Measurements from ENCODE around the gene NFS1.
"Not testable (repeated sequence)": the region's sequence is repeated elsewhere in the genome, so short reads cannot be mapped to it uniquely, and the experiment has no call there.

NFS1 gene

DNA sequence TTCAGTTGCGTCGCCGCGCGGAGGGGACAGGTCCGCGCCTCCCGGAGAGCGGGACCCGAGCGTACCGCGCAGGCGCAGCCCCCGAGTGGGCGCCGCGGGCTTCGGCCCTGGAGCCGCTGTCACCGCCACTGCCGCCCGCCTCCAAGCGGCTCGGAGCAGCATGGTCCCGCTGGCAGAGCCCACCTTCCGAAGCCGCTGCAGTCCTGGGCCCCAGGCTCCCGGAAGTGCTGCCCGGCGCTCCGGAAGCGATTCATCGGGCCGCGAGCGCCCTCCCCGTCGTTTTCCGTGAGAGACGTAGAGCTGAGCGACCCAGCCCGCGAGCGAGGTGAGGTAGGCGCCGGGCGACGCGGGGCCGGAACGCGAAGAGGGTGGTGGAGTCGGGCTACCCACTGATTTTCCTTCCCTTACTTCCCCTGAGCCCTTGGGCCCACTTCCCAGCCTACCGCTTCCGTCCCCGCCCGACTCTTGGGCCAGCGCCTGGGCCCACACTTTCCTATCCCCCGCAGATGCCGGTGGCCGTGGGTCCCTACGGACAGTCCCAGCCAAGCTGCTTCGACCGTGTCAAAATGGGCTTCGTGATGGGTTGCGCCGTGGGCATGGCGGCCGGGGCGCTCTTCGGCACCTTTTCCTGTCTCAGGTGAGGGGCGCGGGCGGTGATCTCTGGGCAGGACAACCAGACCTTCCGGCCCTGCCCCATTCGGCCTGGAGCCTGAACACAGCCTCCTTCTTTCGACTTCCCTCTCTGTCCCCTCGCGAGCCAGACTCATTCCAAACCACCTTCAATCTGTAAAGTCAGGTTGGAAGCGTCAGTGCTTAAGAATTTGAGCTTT, at the start of gene NFS1, which contains the start of gene ROMO1:
TSS of gene NFS1 (minus strand) at position 226 of the 830 bp plus-strand sequence. CDS start at position 162, 64 bp downstream.
TSS of gene ROMO1 (plus strand) at position 279 of the 830 bp plus-strand sequence. CDS start at position 507, 228 bp downstream.
- peak within 1 kb of the TSS; percentile 94 for H3K27ac ChIP-seq
- DNase-seq (ENCODE audit: low read depth, low spot score) = no peak

DNA sequence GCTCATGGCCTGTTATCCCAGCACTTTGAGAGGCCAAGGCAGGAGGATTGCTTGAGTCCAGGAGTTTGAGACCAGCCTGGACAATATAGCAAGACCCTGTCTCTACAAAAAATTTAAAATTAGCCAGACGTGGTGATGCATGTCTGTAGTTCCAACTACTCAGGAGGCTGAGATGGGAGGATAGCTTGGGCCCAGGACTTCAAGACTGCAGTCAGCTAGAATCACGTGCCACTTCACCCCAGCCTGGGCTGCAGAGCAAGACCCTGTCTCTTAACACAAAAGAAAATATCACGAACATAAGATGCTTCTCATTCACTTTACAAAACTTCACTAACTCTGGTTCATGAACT, 45.3 kb upstream of the NFS1 start:
- not testable (repeated sequence) for DNase-seq (ENCODE audit: low read depth, low spot score); H3K27ac ChIP-seq

DNA sequence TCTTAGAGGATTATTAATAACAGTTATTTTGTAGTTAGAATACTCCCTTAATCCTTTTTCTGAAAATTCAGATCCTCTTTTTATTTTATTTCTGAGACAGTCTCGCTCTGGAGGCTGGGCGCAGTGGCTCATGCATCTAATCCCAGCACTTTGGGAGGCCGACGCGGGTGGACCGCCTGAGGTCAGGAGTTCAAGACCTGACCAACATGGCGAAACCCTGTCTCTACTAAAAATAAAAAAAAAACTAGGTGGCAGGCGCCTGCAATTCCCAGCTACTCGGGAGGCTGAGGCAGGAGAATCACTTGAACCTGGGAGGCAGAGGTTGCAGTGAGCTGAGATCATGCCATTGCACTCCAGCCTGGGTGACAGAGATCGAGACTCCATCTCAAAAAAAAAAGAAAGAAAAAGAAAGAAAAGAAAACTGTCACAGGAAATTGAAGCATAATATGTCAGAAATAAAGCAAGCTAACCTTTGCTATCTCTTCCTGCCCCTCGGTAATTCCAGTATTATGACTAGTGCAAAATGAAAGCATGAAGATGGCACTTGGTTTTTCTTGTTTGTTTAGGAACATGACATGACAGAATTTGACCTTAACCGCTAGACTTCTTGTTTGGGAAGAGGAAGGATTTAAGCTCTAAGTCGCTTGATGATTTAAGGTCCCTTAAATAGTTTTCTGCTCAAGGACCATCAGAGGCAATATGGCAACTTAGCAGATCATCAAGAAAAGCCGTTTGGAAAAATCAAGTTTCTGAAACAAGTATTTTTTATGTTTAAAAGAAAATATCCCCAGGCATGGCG, 44.7 kb upstream of the NFS1 start:
- H3K27ac ChIP-seq = peak overlapping the region; percentile 96
- DNase-seq (ENCODE audit: low read depth, low spot score) = no peak

DNA sequence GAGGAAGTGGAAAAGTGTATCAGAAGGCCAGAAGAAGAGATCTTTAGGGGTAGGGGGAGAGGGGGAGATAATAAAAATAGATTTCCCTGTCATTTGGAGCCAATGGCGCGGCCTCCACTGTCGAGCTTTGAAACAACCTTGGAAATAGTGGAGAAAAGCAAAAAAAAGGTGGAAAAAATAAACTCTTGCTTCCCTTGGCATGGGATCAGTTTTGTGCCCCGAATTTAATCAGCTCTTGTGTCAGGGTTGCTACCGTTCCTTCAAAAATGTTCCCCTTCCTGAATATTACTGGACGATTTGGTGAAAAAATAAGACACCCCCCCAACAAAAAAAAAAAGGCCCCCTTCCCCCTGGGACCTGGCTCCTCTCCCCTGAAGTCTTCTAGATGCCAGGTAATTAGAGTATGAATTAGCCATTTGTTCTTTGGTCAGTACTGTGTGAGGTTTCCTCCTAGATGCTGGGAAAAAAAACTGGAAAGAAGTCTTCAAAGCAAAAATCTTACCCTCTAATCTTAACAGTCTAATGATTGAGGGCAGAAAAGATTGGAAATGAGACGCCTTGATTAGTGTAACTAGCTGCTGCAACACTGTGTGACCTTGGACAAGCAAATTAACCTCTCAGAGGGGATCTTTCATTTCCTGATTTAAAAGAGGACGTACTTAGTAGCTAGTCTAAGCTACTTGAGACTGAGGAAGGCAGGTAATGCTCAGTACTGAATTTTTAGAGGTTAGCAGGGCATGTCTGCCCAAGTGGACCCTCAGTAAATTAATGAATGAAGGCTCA, 43.8 kb upstream of the NFS1 start:
- peak overlapping the region; percentile 96 for H3K27ac ChIP-seq
- DNase-seq (ENCODE audit: low read depth, low spot score) = no peak

DNA sequence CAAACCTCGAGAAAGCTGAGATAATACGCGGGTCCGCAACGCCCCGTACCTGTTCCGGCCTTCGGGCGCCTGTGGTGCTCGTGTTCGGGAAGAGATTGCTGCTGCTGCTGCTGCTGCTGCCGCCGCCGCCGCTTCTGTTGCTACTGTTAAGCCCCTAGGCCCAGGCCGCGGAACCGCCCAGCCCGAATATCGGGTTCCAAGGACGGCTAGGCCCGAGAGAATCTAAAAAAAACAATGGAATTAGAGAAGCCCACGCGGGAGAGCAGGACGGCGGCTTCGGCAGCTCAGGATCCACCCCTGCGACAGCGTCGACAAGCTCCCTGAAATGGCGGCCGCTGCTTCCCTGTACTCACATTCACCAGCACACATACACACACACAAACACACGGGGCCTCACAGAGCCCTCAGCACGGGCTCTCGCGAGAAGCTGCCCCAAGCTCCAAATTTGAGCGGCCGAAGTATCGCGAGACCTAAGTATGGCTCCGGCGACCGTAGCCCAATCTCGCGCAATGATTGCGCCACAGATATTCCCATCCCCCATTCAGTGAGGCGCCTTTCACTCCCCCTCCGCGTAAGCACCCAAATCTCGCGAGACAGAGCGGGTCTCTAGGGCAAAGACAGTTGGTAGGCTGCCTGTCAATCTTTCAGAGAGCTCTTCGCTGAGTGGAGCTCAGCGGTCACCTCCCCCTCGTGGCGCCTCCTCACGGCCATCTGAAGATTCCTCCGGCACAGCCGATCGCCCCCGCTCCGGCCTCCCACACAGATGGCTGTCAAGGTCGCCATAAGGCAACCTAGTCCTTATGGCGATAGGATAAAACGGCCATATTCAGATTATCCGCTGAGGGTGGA, 43.0 kb upstream of the NFS1 start, which contains the start of gene RBM39:
TSS of gene RBM39 (minus strand) at position 369 of the 849 bp plus-strand sequence. CDS start 1,386 bp downstream, outside the sequence.
- H3K27ac ChIP-seq = peak within 1 kb of the TSS; percentile 96
- DNase-seq (ENCODE audit: low read depth, low spot score) = peak; percentile 99

DNA sequence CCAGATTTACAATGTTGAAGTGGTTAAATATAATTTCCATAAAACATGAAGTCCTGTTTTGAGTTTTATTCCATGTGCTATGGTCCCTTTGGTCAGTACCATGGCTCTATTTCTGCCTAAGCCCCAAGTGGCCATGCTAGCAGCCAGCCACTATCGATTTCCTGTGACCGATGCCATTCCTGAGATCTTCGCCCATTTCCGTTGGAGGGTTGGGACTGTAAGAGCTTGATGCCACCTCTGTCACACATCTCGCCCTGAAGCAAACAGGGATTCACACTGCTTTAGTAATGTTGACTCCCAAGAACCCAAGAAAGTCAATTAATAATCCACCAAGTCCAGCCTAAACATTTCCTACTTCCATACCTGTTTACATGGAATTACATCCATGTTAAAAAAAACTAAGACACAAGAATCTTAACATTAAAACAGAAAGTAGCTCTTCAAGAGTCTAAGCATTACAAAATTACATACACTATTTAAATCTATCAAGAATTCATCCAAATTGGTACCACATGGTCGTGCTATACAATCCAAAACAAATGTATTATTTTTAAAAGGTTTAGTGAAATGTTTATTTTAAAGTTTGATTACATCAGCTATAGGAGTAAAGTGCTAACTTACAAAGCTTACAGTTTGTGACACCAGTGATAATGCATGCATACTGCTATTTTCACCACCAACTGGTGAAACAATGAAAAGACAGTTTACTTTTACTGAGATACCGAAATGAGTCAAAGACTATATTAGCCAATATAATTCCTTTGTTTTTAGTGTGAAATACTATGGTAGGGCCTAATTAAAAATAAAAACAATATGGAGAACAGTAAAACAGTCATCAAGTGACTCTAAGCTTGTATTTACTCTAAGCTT, 40.4 kb upstream of the NFS1 start:
- DNase-seq (ENCODE audit: low read depth, low spot score) = no peak
- H3K27ac ChIP-seq = peak overlapping the region; percentile 96

DNA sequence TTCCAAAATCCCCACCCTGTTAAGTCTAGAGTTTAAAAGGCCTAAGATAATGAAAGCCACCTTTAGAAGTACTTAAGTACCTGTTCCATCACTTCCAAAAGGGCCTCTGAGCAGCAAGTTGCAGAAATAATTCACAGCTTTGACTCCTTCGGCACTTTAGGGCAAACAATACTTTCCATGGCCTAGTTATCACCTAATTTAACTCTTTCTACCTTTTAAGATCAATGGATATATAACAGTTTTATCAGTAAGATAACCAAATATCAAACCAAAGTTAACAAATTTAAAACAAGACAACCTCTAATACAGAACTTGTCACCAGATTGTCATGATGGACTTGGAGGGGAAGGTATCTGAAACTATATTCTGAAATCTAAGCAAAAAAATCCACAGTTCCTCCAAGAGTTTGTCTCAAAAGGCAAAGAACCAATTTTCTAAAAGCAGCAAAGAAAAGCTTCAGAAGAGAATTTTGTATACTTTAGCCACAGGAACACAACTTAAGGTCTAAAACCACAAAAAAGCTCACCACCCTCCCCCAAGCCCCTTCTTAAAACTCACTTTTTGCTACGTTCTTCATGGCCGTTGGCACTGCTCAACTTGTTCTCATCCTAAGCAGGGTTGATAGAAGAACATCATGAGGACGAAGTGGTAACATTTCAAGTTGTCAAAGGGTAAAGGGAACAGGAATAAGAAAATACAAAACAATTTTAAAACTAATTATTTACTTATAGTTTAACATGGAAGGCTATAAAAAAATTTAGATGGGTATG, 39.4 kb upstream of the NFS1 start:
- H3K27ac ChIP-seq = peak overlapping the region; percentile 96
- no peak for DNase-seq (ENCODE audit: low read depth, low spot score)

DNA sequence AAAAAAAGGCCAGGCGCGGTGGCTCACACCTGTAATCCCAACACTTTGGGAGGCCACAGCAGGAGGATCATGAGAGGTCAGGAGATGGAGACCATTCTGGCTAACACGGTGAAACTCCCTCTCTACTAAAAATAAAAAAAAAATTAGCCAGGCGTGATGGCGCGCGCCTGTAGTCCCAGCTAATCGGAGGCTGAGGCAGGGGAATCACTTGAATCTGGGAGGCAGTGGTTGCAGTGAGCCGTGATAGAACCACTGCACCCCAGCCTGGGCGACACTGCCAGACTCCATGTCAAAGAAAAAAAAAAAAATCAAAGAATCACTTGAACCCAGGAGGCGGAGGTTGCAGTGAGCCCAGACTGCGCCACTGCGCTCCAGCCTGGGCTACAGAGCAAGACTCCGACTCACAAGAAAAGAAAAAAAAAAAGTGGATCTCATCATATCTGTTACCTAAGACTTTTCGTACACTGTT, 38.7 kb upstream of the NFS1 start:
- DNase-seq (ENCODE audit: low read depth, low spot score) = no peak
- no peak overlapping the region for H3K27ac ChIP-seq

DNA sequence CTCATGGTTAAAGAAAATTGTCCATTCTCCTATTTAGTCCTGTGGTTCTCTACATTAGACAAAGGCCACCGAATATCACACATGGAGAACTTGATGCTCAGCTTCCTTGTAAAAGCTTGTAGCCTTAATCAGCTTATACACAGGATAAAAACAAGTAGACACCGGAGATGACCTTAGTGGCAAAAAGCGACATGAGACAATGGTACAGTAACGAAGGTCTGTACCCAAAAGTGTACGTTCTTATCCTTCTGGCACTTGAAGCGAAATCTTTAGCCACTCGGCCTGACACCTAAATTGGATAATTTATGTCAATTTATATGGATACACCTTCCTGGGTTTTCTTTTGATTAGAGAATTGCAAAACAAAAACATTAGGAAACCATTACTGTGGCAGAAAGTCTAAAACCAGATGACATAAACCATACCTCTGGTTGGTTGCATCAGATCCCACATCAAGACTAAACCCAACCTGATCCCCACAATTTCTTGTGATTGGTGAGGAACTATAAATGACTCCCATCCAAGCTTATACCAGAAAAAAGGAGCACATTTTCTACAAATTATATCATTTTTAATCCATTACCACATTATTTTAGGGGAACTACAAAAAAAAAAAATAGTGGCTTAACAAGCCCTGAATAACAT, 36.8 kb upstream of the NFS1 start:
- no peak for DNase-seq (ENCODE audit: low read depth, low spot score)
- H3K27ac ChIP-seq = peak overlapping the region; percentile 43

DNA sequence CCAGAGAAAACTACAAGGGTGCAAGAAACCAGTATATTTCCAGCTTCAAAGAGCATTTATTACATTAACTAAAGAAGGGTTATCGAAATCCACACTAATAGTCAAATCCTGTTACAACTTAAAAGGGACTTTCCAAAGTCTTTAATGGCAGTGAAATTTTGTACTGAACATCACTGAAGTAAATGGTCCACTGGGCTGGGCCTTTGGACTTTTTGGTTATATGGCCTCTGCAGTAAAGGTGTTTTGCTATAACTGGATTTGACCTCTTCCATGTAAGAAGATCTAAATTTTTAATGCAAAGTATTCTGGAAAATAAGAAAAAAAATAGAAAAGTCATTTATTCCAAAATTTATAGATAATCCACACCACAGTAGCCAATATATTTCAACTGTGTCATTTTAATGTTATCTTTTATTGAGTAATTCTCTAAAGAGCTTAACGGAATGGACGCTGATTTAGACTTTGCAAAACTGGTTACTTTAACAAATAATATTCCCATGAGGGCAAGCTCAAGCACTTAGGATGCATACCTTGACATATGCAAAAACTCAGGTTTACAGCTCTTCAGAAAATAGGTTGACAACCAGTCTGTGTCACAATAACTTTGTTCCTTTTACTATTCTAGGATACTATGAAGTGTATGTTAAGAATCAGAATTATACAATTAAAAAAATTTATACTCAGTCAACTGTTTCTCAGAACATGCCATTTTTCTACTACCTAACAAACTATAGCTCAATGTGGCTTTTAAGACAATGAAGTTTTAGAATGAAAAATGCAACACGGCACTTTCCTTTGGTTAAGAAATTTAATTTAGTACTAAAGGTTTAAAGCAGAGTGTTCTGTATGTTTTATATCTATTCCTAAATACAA, 35.9 kb upstream of the NFS1 start:
- H3K27ac ChIP-seq = no peak overlapping the region
- DNase-seq (ENCODE audit: low read depth, low spot score) = no peak

DNA sequence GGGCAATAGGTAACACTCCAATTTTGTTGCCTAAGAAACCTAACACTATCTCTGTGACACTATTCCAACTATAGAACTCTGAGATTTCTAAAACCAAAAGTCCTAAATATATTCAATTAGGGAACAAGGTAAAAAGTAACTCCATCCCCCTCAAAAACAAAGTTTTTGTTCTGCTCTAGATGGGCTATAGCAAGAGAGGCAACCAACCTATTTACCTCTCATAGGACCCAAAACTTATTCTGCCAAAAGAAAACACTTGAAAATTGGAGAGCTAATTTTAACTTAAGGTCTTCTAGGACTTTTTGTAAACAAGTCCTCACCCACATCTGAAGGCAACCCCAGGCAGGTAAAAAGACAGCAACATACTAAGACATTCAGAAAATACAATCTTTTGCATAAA, 35.2 kb upstream of the NFS1 start:
- no peak overlapping the region for H3K27ac ChIP-seq
- DNase-seq (ENCODE audit: low read depth, low spot score) = no peak

DNA sequence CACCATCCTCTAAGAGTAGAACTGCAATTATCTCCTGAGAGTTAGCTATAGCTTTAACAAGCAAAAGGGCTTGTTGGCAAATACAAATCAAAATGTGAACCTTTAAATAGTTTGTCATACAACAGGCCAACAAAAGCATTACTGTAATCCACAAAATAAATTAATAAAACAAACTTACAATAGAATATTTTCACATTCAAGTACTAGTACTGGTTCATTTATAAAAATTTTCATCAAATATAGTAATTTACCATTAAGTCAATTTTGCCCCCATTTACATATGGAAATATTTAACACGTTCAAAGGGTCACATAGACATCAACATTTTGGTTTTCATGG, 33.5 kb upstream of the NFS1 start:
- DNase-seq (ENCODE audit: low read depth, low spot score) = no peak
- no peak overlapping the region for H3K27ac ChIP-seq

DNA sequence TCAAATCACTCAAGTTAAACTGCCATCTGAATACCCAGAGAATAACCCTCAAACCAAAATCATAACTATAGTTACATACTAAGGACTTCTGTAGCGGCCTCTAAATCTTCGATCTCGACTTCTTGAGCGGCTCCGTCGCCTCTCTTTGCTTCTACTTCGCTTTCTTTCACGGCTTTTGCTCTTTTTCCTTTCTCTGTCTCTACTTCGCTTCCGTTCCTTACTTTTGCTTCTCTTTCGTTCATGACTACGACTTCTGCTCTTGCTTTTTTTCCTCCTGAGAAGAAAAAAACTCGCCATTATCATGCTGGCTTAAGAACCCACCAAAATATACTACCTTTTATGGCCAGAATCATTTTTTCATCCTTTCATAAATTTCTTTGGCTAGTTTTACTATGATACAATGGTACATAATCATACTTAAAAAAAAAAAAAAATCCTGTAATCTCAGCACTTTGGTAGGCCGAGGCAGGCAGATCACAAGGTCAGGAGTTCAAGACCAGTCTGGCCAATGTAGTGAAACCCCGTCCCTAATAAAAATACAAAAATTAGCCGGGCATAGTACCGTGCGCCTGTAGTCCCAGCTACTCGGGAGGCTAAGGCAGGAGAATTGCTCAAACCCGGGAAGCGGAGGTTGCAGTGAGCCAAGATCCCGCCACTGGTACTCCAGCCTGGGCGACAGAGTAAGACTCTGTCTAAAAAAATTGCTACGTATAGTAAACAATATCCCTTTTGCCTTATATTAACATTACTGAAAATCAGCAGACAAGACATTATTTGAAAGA, 32.9 kb upstream of the NFS1 start:
- no peak for DNase-seq (ENCODE audit: low read depth, low spot score)
- no peak overlapping the region for H3K27ac ChIP-seq

DNA sequence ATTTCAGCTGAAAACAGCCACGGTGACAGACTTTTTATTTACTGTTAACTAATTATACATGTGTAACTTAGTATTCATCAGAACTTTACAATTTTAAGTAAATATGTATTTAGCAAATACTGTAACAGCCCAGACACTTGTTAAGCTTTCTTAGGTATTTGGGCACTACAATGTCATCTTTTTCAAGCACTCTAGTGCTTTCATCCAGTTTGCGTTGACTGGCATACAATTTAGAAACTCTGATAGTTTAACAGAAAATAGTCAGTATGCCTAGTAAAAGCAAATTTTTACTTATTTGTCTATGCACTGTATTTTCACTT, 32.3 kb upstream of the NFS1 start:
- DNase-seq (ENCODE audit: low read depth, low spot score) = no peak
- H3K27ac ChIP-seq = no peak overlapping the region

DNA sequence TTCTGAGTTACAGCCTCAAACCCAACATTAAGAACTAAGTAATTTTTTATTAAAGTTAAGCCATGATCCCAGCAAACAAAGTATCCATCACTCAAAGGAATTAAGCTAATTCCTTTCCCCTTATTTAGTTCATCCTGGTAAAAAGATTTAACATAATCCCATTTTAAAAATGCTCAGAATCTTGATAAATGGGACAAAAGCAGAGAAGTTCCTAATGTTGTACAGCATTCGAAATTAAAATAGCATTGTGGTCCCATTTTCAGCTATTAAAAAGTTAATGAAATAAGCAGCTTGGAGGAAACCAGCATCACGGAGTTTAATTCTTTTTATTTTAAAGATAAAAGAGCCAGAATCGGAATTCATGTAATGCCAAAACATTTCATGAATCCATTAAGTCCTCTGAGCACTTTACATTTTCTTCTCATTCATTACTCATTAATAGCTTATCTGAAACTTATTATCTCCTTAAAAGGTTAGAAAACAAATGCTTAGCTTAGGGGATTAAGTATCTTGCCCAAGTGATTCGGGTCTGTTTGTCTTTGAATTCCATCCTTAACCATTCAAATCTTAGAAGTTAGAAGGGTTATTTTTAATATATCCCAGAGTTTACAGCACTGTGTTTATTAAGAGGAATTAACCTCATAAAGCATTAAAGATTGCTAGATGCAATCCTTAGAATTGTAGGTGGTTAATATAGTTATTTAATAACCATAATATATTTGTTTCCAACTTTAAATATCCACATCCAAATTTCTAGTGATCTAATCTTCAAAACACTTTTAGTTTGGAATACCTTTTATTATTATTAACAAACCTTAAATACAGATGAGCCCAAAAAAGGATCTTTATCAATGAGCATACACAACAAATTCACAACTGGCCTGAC, 31.7 kb upstream of the NFS1 start:
- no peak overlapping the region for H3K27ac ChIP-seq
- no peak for DNase-seq (ENCODE audit: low read depth, low spot score)

All from epithelial cell of prostate (primary cell).